AG08396 (cell line): Measurements from ENCODE around the gene ZNF778.

Source experiments
- DNase-seq: peaks from one replicate; pipeline ENCODE4 v3.0.0; 2012; ENCODE audit warnings: low spot score, mixed read lengths

Gene ZNF778

DNA sequence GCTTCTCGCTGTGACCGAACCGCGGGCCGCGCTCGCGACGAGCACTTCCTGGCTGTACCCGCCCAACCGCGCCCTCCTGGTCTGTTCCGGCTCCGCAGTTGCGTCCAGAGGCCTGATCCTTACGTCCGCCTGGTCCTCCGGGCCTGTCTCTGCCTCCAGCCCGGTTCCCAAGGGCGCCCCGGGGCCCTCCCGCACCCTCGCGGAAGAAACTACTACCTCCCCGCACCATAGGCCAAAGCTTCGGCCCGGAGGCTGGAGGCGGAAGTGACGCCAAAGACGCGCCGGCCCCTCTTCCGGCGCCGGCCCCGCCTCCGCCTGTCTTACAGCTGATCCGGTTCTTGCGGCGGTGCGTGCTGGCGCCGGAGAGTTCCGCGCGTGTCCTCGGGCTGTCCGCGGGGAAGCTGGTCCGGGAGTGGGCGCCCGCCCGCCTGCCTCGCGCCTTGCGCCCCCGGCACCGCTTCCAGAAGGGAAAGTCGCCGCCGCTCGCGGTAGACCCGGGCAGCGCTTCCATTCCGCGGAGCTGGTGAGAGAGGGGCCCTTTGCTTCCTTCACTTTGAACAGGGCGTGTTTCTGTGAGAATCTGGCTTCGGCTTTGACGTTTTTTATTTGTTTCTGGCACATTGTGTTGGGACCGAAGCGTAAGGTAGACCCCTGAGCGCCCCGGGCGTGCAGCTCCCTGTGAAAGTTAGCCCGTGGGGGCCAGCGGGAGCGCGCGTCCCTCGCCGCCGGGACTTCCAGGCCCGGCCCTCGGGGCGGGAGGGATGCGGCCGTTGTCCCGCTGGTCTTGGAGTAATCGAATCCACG lies at the start of gene ZNF778:
TSS of gene ZNF778 (plus strand) at position 316 of the 804 bp plus-strand sequence. CDS start 3,425 bp downstream, outside the sequence.
- DNase-seq = peak; percentile 95

GRCh38 chr16:89168381-89169189 lies 48.9 kb upstream of the ZNF778 start:
- DNase-seq = no peak

DNA sequence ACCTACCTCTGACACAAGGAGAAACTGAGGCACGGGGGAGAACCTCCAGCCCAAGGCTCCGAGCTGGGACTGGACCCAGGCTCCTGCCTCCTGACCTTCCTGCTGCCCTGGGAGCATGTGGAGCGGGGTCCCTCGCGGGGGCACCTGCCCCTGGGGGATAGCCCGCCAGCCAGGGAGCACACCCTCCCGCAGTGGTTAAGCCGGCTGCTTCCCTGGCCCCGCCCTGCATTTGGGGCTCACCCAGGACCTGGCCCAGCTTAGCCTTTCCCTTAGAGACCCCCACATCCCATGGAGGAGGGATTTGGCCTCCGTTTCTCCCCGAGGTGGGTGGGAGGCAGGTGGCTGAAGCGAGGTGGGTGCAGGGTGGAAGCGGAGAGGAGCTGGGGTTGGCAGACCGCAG lies 47.7 kb upstream of the ZNF778 start:
- no peak for DNase-seq

- DNase-seq = no peak
Observed at GRCh38 chr16:89170346-89171215, 46.9 kb upstream of the ZNF778 start.

GRCh38 chr16:89171216-89172170 lies 46.0 kb upstream of the ZNF778 start, which contains the start of gene CDH15:
Gene CDH15, plus strand, starts transcription at chr16:89171748. Its CDS starts 84 bp downstream, at chr16:89171832.
- DNase-seq = peak; percentile 98

- no peak for DNase-seq
Observed at GRCh38 chr16:89172171-89172527, 45.4 kb upstream of the ZNF778 start.

DNA sequence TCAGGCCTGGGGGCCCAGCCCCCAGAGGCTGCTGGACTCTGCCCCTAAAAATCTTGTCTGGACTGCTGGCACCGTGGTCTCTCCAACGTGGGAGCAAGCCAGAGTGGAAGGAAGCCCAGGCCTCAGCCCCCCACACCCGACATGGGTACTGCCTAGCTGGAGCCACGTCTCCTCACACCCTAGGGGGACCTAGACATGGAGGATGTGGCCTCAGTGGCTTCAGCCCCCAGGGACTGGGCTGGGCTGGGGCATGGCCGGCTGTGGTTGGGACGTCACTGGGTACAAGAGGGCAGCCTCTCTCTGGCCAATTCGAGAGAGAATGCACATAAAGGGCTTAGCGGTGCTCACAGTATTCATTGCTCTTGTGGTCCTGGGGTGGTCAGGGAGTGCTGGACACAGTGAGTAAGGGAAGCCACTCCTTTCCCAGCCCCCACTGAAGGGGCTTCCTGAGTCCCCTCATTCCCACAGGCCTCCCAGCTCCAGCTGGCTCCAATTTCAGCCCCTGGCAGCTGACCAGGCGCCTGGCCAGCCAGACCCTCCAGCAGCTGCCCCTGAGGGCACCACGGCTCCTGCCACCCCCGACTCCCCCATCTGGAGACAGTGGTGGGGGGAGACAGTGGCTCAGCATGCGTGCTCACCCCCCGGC lies 44.9 kb upstream of the ZNF778 start:
- no peak for DNase-seq

DNA sequence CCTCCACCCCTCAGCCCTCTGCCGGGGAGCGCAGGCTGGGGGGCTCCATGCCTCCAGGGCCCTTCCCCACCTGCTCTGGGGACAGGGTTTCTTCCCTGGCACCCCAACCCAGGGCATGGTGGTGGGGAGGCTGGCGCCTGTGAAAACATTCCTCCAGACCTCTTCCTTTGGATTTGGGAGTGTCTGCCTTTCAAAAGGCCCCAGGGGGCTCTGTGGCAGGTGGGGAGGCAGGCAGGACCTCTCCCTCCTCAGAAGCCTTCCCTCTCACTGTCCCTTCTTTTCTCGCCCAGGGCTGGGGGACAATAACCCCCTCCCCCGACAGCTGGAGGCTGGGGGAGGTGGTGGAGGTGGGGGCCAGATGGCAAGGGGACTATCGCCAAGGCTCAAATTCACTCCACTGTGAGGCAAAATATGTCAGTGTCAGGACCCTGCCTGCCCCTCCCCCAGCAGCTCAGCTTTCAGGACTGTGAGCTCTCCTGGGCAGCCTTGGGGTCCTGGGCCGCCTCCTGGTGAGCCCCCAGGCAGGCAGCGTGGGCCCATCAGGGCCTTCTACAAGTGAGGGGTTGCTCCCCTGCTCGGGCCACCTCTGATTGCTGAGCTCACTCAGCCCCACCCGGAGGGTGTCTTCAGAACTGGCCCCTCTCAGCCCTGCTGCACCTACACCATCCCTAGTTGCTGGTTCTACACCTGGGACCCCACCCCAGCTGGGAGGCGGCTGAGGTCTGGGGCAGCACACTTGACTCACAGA lies 44.2 kb upstream of the ZNF778 start:
- DNase-seq = no peak

DNA sequence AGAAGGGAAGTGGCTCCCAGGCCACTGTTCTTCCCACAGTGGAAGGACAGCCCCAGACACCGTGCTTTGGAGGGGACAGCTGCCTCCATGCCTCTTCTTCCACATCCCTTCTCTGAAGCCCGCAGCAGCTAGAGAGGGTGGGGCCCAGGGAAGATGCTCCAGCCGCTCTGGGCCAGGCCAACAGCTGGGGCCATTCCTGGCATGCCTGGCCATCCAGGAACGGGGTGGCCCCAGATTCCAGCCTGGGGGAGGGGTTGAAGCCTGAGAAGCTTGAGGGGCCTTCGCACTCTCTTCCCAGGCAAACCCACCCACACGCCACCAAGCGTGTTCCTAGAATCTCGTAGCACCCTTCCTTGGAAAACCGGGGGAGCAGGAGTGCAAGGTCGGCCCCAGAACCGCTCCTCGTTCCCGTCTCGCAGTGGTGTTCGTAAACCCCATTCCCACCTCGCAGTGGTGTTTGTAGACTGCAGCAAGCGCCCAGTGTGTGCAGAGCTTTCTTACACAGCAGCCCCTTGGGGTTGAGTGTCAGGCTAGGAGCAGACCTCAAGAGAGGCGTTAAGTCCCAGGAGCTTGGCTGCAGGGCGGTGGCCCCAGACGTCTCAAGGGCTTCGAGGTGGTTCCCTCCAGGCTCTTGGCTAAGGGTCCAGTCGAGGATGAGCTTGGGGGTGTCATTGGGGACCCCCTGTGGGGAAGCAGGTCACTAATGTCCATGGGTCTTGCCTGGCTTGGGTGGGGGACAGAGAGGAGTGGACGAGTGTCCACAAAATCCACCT lies 43.3 kb upstream of the ZNF778 start:
- no peak for DNase-seq

- DNase-seq = no peak
Observed at GRCh38 chr16:89174877-89175276, 42.6 kb upstream of the ZNF778 start.

- DNase-seq = no peak
Observed at GRCh38 chr16:89175280-89176146, 42.0 kb upstream of the ZNF778 start.

- no peak for DNase-seq
Observed at GRCh38 chr16:89176147-89176690, 41.3 kb upstream of the ZNF778 start.

- DNase-seq = no peak
Observed at GRCh38 chr16:89176717-89177116, 40.8 kb upstream of the ZNF778 start.

GRCh38 chr16:89177501-89177900 lies 40.0 kb upstream of the ZNF778 start:
- DNase-seq = no peak

DNA sequence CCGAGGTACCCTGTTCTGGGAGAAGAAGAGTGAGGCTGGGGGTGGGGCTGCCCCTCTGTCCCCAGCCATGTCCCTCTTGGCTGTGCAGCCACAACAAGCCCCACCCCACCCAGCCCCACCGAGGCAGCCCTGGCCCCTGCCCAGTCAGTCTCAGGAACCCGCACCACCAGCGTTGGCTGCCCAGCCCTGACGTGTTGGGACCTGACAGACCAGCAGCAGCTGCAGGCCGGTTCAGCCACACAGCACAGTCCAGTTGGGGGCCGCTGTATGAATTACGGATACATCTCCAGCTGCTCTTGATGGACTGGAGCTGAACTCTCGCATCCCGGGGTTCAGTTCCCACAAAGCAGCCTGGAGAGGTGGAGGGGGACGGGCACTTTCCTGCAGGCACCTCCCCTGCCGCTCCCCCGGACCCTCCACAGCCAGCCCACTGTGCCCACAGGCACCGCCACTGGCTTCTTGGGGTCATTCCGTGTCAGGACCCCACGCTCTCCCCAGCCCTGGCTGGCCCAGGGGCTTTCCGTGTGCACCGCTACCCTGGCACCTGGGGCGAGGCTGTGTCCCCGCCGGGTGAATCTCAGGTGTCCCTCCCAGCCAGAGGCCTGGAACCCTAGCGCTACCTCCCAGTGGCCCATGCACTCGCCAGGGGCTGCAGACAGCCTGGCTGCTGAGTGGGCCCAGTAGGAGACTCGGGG lies 38.9 kb upstream of the ZNF778 start:
- no peak for DNase-seq

- DNase-seq = no peak
Observed at GRCh38 chr16:89179148-89179484, 38.4 kb upstream of the ZNF778 start.

GRCh38 chr16:89179656-89180315 lies 37.7 kb upstream of the ZNF778 start:
- no peak for DNase-seq
